Fibroblast of lung (primary cell): ENCODE results near the gene C3orf33.

Source experiments
- EZH2 ChIP-seq: IDR thresholded peaks from 2 replicates; pipeline ENCODE4 v1.5.1; 2012; ENCODE audit warnings: low read length, control low read depth, mild to moderate bottlenecking; ENCODE audit errors: missing control alignments
- TF ChIP-seq, protein P1 (sequence below), 2 donors: IDR thresholded peaks in 1 of 2; conservative IDR thresholded peaks in 1 of 2; 1 replicate in 1 of 2; 2 replicates in 1 of 2; pipeline ENCODE4 v1.5.1; 2011 to 2012; ENCODE audit warnings: low read length in 2 of 2, control low read depth in 1 of 2, inconsistent platforms in 1 of 2, low read depth in 1 of 2, mild to moderate bottlenecking in 1 of 2

DNA sequence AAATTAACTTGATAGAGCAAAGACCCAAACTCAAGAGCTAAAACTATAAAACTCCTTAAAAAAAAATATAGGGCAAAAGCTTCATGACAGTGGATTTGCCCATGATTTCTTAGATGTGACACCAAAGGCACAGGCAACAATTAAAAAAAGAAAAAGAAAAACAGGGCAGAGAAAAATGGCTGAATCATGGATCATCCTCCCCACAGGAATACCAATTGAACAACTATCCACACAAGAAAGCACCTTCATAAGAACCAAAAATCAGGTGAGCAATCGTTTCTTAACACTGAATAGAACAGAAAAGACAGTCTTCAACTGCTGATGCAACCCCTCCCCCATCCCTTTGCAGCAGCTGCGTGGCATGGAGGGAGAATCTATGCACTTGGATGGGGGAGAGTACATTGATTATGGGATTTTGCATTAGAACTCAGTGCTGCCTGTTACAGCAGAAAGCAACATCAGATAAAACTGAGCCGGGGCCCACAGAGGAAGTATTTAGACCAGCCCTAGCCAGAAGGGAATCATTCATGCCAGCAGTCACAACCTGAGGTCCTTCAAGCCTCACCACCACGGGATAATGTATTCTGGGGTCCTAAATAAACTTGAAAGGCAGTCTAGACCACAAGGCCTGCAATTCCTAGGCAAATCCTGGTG, 15.7 kb downstream of the C3orf33 start:
- TF ChIP-seq, protein P1, sequence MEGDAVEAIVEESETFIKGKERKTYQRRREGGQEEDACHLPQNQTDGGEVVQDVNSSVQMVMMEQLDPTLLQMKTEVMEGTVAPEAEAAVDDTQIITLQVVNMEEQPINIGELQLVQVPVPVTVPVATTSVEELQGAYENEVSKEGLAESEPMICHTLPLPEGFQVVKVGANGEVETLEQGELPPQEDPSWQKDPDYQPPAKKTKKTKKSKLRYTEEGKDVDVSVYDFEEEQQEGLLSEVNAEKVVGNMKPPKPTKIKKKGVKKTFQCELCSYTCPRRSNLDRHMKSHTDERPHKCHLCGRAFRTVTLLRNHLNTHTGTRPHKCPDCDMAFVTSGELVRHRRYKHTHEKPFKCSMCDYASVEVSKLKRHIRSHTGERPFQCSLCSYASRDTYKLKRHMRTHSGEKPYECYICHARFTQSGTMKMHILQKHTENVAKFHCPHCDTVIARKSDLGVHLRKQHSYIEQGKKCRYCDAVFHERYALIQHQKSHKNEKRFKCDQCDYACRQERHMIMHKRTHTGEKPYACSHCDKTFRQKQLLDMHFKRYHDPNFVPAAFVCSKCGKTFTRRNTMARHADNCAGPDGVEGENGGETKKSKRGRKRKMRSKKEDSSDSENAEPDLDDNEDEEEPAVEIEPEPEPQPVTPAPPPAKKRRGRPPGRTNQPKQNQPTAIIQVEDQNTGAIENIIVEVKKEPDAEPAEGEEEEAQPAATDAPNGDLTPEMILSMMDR (conservative IDR thresholded peaks at IDR 0.05 in 1 of 2, IDR thresholded peaks at IDR 0.05 in 1 of 2; ENCODE audit: low read depth in 1 of 2, low read length in 2 of 2) = no peak
- TF ChIP-seq EZH2 = no peak
